Lower leg skin (tissue), 4 donors: ENCODE results near the gene TBPL1. TPM values are rescaled to one million over a fixed set of nuclear protein-coding genes. Genes with fewer than 3 reads are reported as not detected.

ENCODE experiments used
- DNase-seq, 2 donors: peaks; one replicate each; pipeline ENCODE4 v3.0.0-alpha.2; 2019; ENCODE audit warnings: low spot score in 2 of 2
- H3K4me3 ChIP-seq: fragments of 200-600 bp; sonication (generic); 2 replicates; pipeline ENCODE4 v1.5.1; 2017; ENCODE audit warnings: mild to moderate bottlenecking, low read depth; ENCODE audit not compliant: poor library complexity, severe bottlenecking
- POLR2A ChIP-seq, 2 donors: fragments of 450-650 bp; IDR thresholded peaks; one replicate each; pipeline ENCODE4 v1.6.1; 2016 to 2017; ENCODE audit warnings: antibody characterized with exemption in 2 of 2, mild to moderate bottlenecking in 1 of 2, moderate library complexity in 1 of 2
- WGBS, 2 donors: methylation state at CpG; one replicate each; pipeline ENCODE4 v1.1.5; 2018; 5-methylcytosine and 5-hydroxymethylcytosine counted together
- intact Hi-C: fragments of 100-400 bp; cut with DNase I; formaldehyde crosslinking; loops from one replicate; pipeline ENCODE4 v1.15.0; 2023; ENCODE audit warnings: low total_unique reads
- total RNA-seq, 4 donors: library from RNA; depleted of rRNA; stranded (reverse); fragments of >200 nt; gene quantifications; one replicate each; pipeline ENCODE4 v1.1.0, GENCODE V29; 2016
- TF ChIP-seq, protein P1 (sequence below), 3 donors: fragments of 450-650 bp; IDR thresholded peaks; one replicate each; pipeline ENCODE4 v1.5.1; 2016; ENCODE audit warnings: antibody characterized with exemption in 3 of 3, mild to moderate bottlenecking in 3 of 3, moderate library complexity in 2 of 3

Gene TBPL1
- total RNA-seq, 4 donors from 2014 or later, result 12.6 to 27.7 (median 23.4) TPM

DNA sequence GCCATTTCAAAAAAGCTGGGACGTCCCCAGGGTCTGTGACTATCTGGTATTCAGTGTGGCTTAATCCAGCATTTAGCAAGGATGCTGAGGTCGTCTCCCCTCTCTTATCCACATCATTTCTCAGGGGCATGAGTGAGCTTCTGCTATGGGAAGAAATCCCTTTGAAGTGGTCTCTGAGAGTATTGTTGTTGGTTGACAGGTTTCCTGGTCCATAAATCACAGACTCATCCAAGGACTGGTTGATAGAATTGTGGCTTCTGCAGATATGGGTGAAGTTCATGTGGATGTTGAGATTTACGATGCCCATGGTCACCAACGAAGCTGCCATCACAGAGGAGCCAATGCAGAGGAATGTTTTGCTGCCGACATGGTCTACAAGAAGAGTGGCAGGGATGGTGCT, 75.4 kb downstream of the TBPL1 start:
- intact Hi-C loops, result no loop called here
- 82 to 84% methylated on average over 5 of the region's 5 CpGs for WGBS, 2 donors
- no peak for DNase-seq

DNA sequence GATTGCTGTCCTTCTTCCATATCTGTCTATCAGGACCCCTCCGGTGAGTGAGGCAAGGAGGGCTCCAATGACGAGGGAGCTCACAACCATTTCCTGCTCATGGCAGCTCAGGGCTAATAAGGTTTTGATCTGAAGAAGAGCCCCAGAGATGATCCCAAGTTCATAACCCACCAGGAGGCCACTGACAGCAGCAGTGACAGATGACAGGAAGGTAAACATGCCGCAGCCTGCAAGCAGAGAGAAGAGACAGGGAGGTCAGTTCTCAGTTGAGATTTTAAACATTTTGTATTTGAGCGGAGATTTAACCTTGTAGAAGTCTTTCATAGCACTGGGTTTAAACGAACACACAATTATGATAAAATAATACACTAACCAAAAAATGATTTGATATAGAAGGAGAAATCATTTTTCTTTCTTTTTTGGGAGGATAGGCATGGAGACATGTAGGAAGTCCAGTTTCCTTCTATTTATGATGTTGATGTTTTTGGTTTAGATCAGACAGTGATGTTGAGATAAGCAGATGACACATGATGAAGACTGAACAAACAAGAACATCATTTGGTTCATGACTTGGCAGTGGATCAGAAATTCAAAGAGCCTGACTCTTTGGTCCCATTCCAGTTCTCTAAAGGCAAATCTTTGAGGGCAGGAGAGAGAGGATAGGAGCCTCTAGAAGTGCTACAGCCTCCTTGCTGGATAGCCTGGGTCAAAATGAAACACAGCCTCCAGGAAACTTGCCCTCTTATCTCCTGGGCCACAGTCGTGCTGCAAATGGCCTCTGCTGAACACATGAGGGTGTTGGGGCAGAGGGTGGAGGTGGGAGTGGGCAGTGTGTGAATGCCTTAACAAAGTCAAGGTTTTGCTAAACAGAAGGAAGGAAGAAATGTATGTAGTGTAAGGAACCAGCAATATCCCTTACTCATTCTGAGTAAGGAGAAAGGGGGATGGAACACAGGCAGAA, 76.8 kb downstream of the TBPL1 start:
- WGBS, 2 donors, result 74 to 82% methylated on average over 6 of the region's 6 CpGs
- DNase-seq, result no peak
- no peak overlapping the region for H3K4me3 ChIP-seq
- TF ChIP-seq, protein P1, sequence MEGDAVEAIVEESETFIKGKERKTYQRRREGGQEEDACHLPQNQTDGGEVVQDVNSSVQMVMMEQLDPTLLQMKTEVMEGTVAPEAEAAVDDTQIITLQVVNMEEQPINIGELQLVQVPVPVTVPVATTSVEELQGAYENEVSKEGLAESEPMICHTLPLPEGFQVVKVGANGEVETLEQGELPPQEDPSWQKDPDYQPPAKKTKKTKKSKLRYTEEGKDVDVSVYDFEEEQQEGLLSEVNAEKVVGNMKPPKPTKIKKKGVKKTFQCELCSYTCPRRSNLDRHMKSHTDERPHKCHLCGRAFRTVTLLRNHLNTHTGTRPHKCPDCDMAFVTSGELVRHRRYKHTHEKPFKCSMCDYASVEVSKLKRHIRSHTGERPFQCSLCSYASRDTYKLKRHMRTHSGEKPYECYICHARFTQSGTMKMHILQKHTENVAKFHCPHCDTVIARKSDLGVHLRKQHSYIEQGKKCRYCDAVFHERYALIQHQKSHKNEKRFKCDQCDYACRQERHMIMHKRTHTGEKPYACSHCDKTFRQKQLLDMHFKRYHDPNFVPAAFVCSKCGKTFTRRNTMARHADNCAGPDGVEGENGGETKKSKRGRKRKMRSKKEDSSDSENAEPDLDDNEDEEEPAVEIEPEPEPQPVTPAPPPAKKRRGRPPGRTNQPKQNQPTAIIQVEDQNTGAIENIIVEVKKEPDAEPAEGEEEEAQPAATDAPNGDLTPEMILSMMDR (IDR thresholded peaks at IDR 0.05), result no peak
- TF ChIP-seq POLR2A (IDR thresholded peaks at IDR 0.05), result no peak
- intact Hi-C loops, result loop anchor here (5.0 to 10.0 kb wide), 2 partner anchors 335 to 1348 kb away; no protein-coding TSS in a partner anchor

More for the DNA sequence above, 75.4 kb downstream of the TBPL1 start:
- no peak overlapping the region for H3K4me3 ChIP-seq
- no peak for TF ChIP-seq POLR2A (IDR thresholded peaks at IDR 0.05)
- TF ChIP-seq, protein P1 (IDR thresholded peaks at IDR 0.05), result no peak

DNA sequence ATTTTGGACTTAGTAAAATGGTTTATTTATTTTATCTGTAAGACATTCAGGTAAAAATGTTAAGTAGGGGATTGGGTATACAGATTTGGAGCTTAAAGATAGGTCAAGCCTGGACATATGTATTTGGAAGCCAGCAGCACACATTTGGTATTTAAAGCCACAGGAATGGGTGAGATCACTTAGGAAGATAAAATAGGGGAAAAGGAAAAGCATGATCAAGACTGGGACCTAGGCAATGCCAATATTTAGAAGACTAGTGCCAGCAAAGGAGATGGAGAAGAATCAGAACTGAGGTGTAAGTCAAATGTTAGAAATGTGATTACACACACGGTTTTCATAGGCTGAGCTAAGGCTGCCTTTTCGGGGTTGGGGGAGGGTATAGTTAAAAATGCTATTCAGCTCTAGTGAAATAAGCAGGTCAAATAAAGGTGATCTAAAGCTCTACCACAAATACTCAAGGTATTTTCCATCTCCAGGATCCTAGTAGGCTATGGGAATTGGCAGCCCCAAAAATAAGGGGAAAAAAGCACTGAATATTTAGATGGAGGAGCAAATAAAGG, 78.8 kb downstream of the TBPL1 start:
- DNase-seq, result no peak
- WGBS, 2 donors, result 73 to 90% methylated on average over 2 of the region's 2 CpGs
- TF ChIP-seq POLR2A (IDR thresholded peaks at IDR 0.05), result no peak
- TF ChIP-seq, protein P1 (IDR thresholded peaks at IDR 0.05), result no peak
- intact Hi-C loops, result loop anchor here (5.0 to 10.0 kb wide), 2 partner anchors 333 to 1346 kb away; no protein-coding TSS in a partner anchor
- H3K4me3 ChIP-seq, result no peak overlapping the region

DNA sequence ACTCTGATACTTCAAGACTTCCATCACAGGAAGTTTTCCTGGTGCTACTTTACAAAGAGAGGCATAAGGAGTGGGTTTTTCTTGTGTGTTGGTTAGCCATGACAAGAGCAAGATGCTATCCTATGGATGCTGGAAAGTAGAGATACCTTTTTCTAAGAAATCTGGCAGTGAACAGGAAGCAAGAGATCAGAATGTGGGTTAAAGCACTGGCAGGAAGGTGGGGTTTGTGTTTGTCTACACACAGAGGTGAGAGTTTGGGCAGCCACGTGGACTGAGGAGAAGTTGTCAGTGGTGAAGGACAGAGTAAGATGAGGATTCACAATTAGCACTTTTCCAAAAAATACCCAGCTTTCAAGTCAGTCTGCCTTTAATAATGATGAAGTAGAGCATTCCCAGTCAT, 81.5 kb downstream of the TBPL1 start:
- no peak for DNase-seq
- TF ChIP-seq POLR2A (IDR thresholded peaks at IDR 0.05), result no peak
- TF ChIP-seq, protein P1 (IDR thresholded peaks at IDR 0.05), result no peak
- no peak overlapping the region for H3K4me3 ChIP-seq
- 71 to 79% methylated on average over 1 of the region's 1 CpG for WGBS, 2 donors
- intact Hi-C loops, result loop anchor here (5.0 to 10.0 kb wide), 2 partner anchors 330 to 1343 kb away; no protein-coding TSS in a partner anchor

DNA sequence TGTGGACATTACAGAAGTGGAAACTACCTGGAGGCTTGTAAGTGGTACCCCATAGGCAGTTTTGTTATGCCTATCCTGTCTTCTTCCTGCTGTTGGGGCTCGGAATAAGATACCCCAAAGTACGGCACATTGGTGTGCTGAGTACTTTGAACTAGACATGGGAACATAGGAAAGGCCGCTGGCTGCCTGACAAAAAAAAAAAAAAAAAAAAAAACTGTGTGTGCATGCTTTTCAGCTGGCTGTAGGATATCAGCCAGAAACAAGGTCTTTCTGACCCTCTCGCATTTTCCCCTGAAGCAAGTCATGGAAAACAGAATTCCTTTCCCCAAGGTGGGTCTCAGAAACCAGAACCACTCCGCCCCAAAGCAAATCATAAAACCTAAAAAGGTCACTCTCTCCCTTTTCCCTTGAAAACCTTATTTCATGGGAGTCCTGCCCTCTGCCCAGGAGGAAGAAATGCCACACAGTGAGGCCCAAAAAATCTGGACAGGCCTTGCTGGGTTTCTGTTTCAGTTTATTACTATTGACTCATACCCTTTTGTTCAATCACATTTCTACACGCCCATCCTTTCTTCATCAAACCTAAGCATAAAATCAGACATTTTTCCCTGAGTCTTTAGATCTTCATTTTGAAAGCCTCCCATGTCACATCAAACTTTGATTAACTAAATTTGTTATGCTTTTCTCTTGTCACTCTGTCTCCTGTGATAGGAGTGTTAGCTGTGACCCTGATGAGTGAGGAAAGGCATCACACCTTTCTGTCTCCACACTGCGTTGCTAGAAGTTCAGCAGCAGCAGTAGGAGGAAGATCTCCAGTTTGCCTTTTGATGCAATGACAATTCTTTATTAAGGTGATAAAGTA, 82.2 kb downstream of the TBPL1 start:
- no peak for DNase-seq
- TF ChIP-seq, protein P1 (IDR thresholded peaks at IDR 0.05), result no peak
- TF ChIP-seq POLR2A (IDR thresholded peaks at IDR 0.05), result no peak
- no peak overlapping the region for H3K4me3 ChIP-seq
- 80 to 85% methylated on average over 7 of the region's 7 CpGs for WGBS, 2 donors
- intact Hi-C loops, result loop anchor here (5.0 to 10.0 kb wide), 2 partner anchors 330 to 1342 kb away; no protein-coding TSS in a partner anchor
